ENCODE measurements around the gene JMJD8. TPM values are rescaled to one million over a fixed set of nuclear protein-coding genes. Genes with fewer than 3 reads are reported as not detected.

JMJD8 gene
- total and polyA plus RNA-seq, 2 donors, result 28.3 to 91.4 TPM

- 76% methylated on average over 4 of the region's 4 CpGs for WGBS
- H3K36me3 ChIP-seq (ENCODE audit: insufficient read depth), result no peaks in the 10 kb centered on the region
- peaks cover 3% of the 10 kb centered on the region for H3K4me1 ChIP-seq (ENCODE audit: insufficient read depth)
- DNase-seq (ENCODE audit: extremely low spot score), result no peak
- H3K27ac ChIP-seq (ENCODE audit: low read depth), result no peak overlapping the region
- no peak overlapping the region for H3K4me3 ChIP-seq (ENCODE audit: low read depth, low read length)
These were observed 24.8 kb upstream of the JMJD8 start for GRCh38 chr16:708959-709358.

DNA sequence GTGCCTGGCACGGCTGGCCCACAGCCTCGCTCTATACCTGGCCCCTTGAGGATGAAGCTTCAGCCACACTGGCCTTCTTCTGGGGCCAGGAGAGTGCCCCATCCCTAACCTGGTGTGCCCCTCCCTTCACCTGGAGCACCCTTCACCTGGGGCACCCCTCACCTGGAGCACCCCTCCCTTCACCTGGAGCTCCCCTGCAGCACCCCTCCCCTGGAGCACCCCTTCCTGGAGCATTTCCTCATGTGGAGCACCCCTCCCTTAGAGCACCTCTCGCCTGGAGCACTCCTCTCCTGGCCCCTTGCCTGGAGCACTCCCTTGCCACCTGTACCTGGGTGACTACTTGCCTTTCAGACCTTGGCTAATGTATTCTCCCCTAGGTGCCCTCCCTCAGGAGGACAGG lies 23.9 kb upstream of the JMJD8 start:
- H3K4me3 ChIP-seq (ENCODE audit: low read depth, low read length), result no peak overlapping the region
- WGBS, result 55% methylated on average over 3 of the region's 3 CpGs
- peaks cover 3% of the 10 kb centered on the region for H3K4me1 ChIP-seq (ENCODE audit: insufficient read depth)
- no peaks in the 10 kb centered on the region for H3K36me3 ChIP-seq (ENCODE audit: insufficient read depth)
- H3K27ac ChIP-seq (ENCODE audit: low read depth), result no peak overlapping the region
- DNase-seq (ENCODE audit: extremely low spot score), result no peak

DNA sequence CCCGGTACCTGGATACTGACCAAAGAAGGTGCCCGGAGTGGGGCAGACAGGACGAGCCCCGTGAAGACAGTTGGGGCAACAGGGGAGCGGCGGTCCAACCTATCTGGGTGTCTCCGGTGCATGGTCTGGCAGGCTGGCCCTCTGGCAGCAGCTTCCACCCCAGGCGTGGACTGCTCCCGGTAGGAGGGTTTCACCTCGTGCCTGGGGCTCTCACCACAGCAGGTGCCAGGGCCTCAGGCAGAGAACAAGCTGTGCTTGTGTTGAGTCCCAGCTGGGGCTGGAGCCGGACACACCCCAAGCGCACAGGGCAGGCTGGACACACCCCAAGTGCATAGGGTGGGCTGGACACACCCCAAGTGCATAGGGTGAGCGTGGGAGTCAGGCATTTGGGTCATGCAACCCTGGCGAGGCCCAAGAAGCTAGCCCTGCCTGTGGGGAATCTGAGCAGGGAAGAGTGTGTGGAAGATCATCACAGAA lies 23.0 kb upstream of the JMJD8 start:
- DNase-seq (ENCODE audit: extremely low spot score), result no peak
- WGBS, result 40% methylated on average over 14 of the region's 14 CpGs
- H3K4me3 ChIP-seq (ENCODE audit: low read depth, low read length), result no peak overlapping the region
- H3K36me3 ChIP-seq (ENCODE audit: insufficient read depth), result no peaks in the 10 kb centered on the region
- no peak overlapping the region for H3K27ac ChIP-seq (ENCODE audit: low read depth)
- peaks cover 3% of the 10 kb centered on the region for H3K4me1 ChIP-seq (ENCODE audit: insufficient read depth)

DNA sequence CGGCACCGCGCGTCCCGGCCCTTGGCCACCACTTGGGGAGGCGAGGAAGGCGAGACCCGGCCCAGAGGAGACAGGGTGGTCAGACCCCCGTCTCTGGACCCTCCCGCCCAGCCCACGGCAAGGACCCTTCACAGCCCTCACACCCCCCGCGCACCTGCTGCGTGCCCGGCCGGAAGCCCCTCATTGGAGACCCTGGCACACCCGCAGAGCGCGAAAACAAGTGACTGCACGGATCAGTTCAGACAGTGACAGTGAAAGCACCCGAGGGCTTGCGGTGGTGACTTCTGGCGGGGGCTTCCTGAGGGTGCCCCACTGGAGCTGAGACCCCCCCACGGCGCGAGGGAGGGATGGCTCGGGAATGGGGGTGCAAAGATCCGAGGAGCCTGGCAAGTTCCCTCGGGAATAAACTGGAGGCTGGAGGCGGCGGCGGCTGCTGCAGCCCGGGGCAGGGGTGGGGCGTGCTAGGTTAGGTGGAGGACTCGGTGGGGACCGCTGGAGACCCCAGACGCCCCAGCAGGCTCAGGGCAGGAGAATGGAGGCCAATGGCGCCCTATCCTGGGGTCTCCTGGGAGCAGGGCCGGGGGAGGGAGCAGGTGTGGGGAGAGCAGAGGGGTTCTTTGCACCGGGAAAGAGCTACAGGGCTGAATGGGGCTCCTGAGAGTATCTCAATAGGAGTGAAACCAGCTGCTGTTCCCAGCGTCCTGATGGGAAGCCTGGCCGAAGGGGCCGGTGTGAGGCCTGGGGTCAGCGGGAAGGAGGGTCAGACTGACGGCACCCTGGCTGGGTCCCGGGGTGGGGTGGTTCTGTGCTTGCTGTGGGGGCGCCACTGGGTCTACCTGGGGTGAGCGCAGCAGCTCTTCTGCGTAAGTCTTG lies 22.3 kb upstream of the JMJD8 start:
- H3K4me3 ChIP-seq (ENCODE audit: low read depth, low read length), result no peak overlapping the region
- no peak for DNase-seq (ENCODE audit: extremely low spot score)
- H3K36me3 ChIP-seq (ENCODE audit: insufficient read depth), result no peaks in the 10 kb centered on the region
- WGBS, result 4% methylated on average over 49 of the region's 49 CpGs
- peaks cover 3% of the 10 kb centered on the region for H3K4me1 ChIP-seq (ENCODE audit: insufficient read depth)
- H3K27ac ChIP-seq (ENCODE audit: low read depth), result no peak overlapping the region

DNA sequence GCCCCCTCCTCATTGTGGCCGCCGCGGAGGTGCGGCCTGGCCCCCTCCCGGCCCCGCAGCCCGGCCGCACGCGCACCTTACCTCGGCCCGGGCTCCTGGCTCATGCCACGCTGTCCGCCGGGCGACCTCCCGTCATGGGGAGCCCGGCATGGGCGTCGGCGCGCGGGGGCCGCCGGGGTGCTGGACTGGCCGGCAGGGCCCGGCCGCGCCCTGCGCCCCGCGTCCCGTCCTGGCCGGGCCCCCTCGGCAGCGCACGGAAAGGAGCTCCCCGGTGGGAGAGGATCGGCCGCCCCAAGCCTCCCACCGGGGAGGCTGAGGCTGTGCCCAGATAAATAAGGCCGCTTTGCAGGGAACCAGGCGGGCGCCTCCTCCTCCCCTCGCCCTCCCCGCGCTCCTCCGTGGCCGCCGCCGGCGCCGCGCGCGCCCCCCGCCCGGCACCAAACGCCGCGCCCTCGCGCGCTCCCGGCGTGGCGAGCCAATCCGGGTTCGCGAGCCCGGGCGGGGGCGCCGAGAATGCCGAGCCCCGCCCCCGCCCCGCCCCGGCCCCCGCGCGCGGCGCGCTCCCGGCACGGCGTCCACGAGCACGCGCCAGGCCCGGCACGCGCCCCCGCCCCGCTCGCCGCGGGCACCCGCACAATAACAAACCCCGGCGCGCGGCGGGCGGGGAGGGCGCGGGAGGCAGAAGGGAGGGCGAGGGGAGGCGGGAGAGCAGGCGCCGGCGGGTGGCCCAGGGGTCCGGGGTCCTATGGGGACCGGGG lies 21.5 kb upstream of the JMJD8 start, which contains the start of gene FBXL16:
TSS of gene FBXL16 (minus strand) at position 371 of the 758 bp plus-strand sequence. CDS start 8,396 bp downstream, outside the sequence.
- H3K4me3 ChIP-seq (ENCODE audit: low read depth, low read length), result peak within 1 kb of the TSS; percentile 25
- 1% methylated on average over 113 of the region's 115 CpGs for WGBS
- DNase-seq (ENCODE audit: extremely low spot score), result no peak
- no peaks in the 10 kb centered on the region for H3K36me3 ChIP-seq (ENCODE audit: insufficient read depth)
- H3K27ac ChIP-seq (ENCODE audit: low read depth), result no peak within 1 kb of the TSS
- H3K4me1 ChIP-seq (ENCODE audit: insufficient read depth), result peaks cover 3% of the 10 kb centered on the region

- H3K4me1 ChIP-seq (ENCODE audit: insufficient read depth), result peaks cover 3% of the 10 kb centered on the region
- no peak overlapping the region for H3K27ac ChIP-seq (ENCODE audit: low read depth)
- 12% methylated on average over 50 of the region's 50 CpGs for WGBS
- H3K4me3 ChIP-seq (ENCODE audit: low read depth, low read length), result no peak overlapping the region
- H3K36me3 ChIP-seq (ENCODE audit: insufficient read depth), result no peaks in the 10 kb centered on the region
- no peak for DNase-seq (ENCODE audit: extremely low spot score)
These were observed 20.6 kb upstream of the JMJD8 start for GRCh38 chr16:704552-705380.

- peaks cover 3% of the 10 kb centered on the region for H3K4me1 ChIP-seq (ENCODE audit: insufficient read depth)
- no peak overlapping the region for H3K27ac ChIP-seq (ENCODE audit: low read depth)
- 76% methylated on average over 7 of the region's 7 CpGs for WGBS
- no peak for DNase-seq (ENCODE audit: extremely low spot score)
- H3K4me3 ChIP-seq (ENCODE audit: low read depth, low read length), result no peak overlapping the region
- H3K36me3 ChIP-seq (ENCODE audit: insufficient read depth), result no peaks in the 10 kb centered on the region
These were observed 19.9 kb upstream of the JMJD8 start for GRCh38 chr16:704047-704446.

GRCh38 chr16:703406-703805 lies 19.3 kb upstream of the JMJD8 start:
- no peak for DNase-seq (ENCODE audit: extremely low spot score)
- H3K27ac ChIP-seq (ENCODE audit: low read depth), result no peak overlapping the region
- WGBS, result 81% methylated on average over 12 of the region's 12 CpGs
- no peak overlapping the region for H3K4me3 ChIP-seq (ENCODE audit: low read depth, low read length)
- H3K4me1 ChIP-seq (ENCODE audit: insufficient read depth), result peaks cover 3% of the 10 kb centered on the region
- H3K36me3 ChIP-seq (ENCODE audit: insufficient read depth), result no peaks in the 10 kb centered on the region

GRCh38 chr16:702341-702740 lies 18.2 kb upstream of the JMJD8 start:
- Histone ChIP-seq H3K36me3 (ENCODE audit: insufficient read depth) (no peaks in the 10 kb centered on the region), H3K4me1 (ENCODE audit: insufficient read depth) (peaks cover 3% of the 10 kb centered on the region), H3K4me3 (ENCODE audit: low read depth, low read length) (no peak overlapping the region), H3K27ac (ENCODE audit: low read depth) (no peak overlapping the region)
- 82% methylated on average over 19 of the region's 19 CpGs for WGBS
- DNase-seq (ENCODE audit: extremely low spot score), result no peak

- H3K27ac ChIP-seq (ENCODE audit: low read depth), result no peak overlapping the region
- H3K4me1 ChIP-seq (ENCODE audit: insufficient read depth), result peaks cover 3% of the 10 kb centered on the region
- H3K4me3 ChIP-seq (ENCODE audit: low read depth, low read length), result no peak overlapping the region
- 5% methylated on average over 76 of the region's 76 CpGs for WGBS
- DNase-seq (ENCODE audit: extremely low spot score), result no peak
- no peaks in the 10 kb centered on the region for H3K36me3 ChIP-seq (ENCODE audit: insufficient read depth)
These were observed 16.8 kb upstream of the JMJD8 start for GRCh38 chr16:700684-701584.

GRCh38 chr16:698911-699671 lies 15.0 kb upstream of the JMJD8 start:
- DNase-seq (ENCODE audit: extremely low spot score), result no peak
- WGBS, result 72% methylated on average over 19 of the region's 19 CpGs

More at GRCh38 chr16:698911-699671, 15.0 kb upstream of the JMJD8 start:
- no peak overlapping the region for H3K4me3 ChIP-seq (ENCODE audit: low read depth, low read length)
- no peak overlapping the region for H3K27ac ChIP-seq (ENCODE audit: low read depth)
- H3K4me1 ChIP-seq (ENCODE audit: insufficient read depth), result no peaks in the 10 kb centered on the region
- H3K36me3 ChIP-seq (ENCODE audit: insufficient read depth), result no peaks in the 10 kb centered on the region
